PC-3 (cell line): ENCODE data around the gene LNX2.

Source experiments
- EZH2 ChIP-seq: fragments of 300-600 bp; sonication (generic); IDR thresholded peaks from one replicate; pipeline ENCODE4 v1.6.1; 2017; ENCODE audit warnings: antibody characterized with exemption, mild to moderate bottlenecking, low read length; ENCODE audit not compliant: unreplicated experiment
- EZH2phosphoT487 ChIP-seq: fragments of 300-600 bp; sonication (generic); IDR thresholded peaks from 2 replicates; pipeline ENCODE4 v1.6.1; 2018; ENCODE audit warnings: mild to moderate bottlenecking, antibody characterized with exemption, low read length, borderline replicate concordance
- TF ChIP-seq, protein P1 (sequence below): fragments of 300-600 bp; sonication (generic); conservative IDR thresholded peaks from 2 replicates; pipeline ENCODE4 v1.5.1; 2017; ENCODE audit warnings: antibody characterized with exemption, low read depth, mild to moderate bottlenecking, low read length

DNA sequence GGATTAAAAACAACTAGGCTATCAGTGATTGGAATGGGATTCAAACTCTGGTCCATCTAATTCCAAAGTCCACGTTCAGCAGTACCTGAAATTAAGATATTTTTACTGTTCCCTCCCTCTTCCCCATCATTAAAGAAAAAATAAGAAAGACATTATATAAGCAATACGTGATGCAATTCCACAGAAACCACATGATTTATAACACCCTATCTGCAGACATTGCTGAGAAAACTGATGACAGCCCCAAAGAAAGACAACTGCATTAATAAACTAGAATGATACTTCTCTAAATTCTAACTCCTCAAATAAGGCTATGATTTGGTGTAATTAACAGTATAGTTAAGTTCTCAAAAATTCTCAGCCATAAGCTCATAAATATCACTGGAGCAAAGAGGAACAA lies 19.1 kb downstream of the LNX2 start:
- TF ChIP-seq, protein P1, sequence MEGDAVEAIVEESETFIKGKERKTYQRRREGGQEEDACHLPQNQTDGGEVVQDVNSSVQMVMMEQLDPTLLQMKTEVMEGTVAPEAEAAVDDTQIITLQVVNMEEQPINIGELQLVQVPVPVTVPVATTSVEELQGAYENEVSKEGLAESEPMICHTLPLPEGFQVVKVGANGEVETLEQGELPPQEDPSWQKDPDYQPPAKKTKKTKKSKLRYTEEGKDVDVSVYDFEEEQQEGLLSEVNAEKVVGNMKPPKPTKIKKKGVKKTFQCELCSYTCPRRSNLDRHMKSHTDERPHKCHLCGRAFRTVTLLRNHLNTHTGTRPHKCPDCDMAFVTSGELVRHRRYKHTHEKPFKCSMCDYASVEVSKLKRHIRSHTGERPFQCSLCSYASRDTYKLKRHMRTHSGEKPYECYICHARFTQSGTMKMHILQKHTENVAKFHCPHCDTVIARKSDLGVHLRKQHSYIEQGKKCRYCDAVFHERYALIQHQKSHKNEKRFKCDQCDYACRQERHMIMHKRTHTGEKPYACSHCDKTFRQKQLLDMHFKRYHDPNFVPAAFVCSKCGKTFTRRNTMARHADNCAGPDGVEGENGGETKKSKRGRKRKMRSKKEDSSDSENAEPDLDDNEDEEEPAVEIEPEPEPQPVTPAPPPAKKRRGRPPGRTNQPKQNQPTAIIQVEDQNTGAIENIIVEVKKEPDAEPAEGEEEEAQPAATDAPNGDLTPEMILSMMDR: no peak
- no peak for TF ChIP-seq EZH2
- no peak for TF ChIP-seq EZH2phosphoT487
